Thoracic aorta (tissue), 2 donors: ENCODE data around the gene CHRNE. TPM values are rescaled to one million over a fixed set of nuclear protein-coding genes. Genes with fewer than 3 reads are reported as not detected.

Experiments
- ATAC-seq: fragments of 150-250 bp; one replicate; pipeline ENCODE4 v1.8.0; 2017; ENCODE audit warnings: low read depth; ENCODE audit not compliant: insufficient number of reproducible peaks, low FRiP score
- DNase-seq: peaks from one replicate; pipeline ENCODE4 v3.0.0-alpha.2; 2020; ENCODE audit warnings: low spot score
- H3K27ac ChIP-seq, 2 donors: fragments of 200-600 bp; sonication (generic); 1 replicate in 1 of 2; 2 replicates in 1 of 2; pipeline ENCODE4 v1.5.1; 2016; ENCODE audit warnings: mild to moderate bottlenecking in 2 of 2, moderate library complexity in 2 of 2
- H3K27me3 ChIP-seq: fragments of 200-600 bp; sonication (generic); replicated peaks from 2 replicates; pipeline ENCODE4 v1.6.0; 2016; ENCODE audit warnings: mild to moderate bottlenecking; ENCODE audit not compliant: insufficient read depth
- H3K36me3 ChIP-seq: fragments of 200-600 bp; sonication (generic); one replicate; pipeline ENCODE4 v1.5.1; 2016
- H3K4me1 ChIP-seq, 2 donors: fragments of 200-600 bp; sonication (generic); 1 replicate in 1 of 2; 2 replicates in 1 of 2; pipeline versions ENCODE4 v1.5.1 to v1.6.0; 2016; ENCODE audit warnings: low read depth in 2 of 2, mild to moderate bottlenecking in 1 of 2; ENCODE audit not compliant: control insufficient read depth in 1 of 2
- H3K4me3 ChIP-seq: fragments of 200-600 bp; sonication (generic); 2 replicates; pipeline ENCODE4 v1.5.1; 2016; ENCODE audit warnings: mild to moderate bottlenecking
- H3K9me3 ChIP-seq: fragments of 200-600 bp; sonication (generic); 2 replicates; pipeline ENCODE4 v1.5.1; 2016
- total RNA-seq, 2 donors: library from RNA; depleted of rRNA; stranded (reverse); fragments of >200 nt; gene quantifications; one replicate each; pipeline versions ENCODE4 v1.1.0 to v1.2.3, GENCODE V29; 2016
- TF ChIP-seq, protein P1 (sequence below): fragments of 200-600 bp; sonication (generic); IDR thresholded peaks from one replicate; pipeline ENCODE4 v1.5.1; 2019; ENCODE audit warnings: antibody characterized with exemption

Gene CHRNE
- total RNA-seq, 2 donors from 2014 or later: 4.1 TPM; not detected in 1

DNA sequence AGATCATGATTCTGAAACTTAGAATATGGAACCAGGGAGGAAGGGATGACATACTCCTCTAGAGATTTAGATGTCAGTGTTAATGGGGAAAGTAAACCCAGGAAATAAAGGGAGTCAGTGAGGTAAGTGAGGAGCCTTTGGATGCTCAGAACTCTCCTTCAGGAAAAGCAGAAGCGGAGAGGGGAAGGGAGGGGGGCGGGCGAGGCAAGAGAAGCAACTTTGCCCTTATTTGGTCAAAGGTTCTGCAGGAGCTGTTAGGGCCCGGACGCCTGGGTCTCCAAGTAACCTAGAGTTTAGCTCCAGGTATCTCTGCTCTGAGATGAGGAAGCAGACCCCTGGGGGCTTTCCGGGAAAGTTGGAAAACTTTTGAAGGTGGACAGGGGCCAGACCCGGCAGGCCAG is 44.1 kb upstream of the CHRNE start:
- peaks cover 22 to 59% of the 10 kb centered on the region in 2 donors for H3K4me1 ChIP-seq
- TF ChIP-seq, protein P1, sequence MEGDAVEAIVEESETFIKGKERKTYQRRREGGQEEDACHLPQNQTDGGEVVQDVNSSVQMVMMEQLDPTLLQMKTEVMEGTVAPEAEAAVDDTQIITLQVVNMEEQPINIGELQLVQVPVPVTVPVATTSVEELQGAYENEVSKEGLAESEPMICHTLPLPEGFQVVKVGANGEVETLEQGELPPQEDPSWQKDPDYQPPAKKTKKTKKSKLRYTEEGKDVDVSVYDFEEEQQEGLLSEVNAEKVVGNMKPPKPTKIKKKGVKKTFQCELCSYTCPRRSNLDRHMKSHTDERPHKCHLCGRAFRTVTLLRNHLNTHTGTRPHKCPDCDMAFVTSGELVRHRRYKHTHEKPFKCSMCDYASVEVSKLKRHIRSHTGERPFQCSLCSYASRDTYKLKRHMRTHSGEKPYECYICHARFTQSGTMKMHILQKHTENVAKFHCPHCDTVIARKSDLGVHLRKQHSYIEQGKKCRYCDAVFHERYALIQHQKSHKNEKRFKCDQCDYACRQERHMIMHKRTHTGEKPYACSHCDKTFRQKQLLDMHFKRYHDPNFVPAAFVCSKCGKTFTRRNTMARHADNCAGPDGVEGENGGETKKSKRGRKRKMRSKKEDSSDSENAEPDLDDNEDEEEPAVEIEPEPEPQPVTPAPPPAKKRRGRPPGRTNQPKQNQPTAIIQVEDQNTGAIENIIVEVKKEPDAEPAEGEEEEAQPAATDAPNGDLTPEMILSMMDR: no peak
- no peak for DNase-seq

DNA sequence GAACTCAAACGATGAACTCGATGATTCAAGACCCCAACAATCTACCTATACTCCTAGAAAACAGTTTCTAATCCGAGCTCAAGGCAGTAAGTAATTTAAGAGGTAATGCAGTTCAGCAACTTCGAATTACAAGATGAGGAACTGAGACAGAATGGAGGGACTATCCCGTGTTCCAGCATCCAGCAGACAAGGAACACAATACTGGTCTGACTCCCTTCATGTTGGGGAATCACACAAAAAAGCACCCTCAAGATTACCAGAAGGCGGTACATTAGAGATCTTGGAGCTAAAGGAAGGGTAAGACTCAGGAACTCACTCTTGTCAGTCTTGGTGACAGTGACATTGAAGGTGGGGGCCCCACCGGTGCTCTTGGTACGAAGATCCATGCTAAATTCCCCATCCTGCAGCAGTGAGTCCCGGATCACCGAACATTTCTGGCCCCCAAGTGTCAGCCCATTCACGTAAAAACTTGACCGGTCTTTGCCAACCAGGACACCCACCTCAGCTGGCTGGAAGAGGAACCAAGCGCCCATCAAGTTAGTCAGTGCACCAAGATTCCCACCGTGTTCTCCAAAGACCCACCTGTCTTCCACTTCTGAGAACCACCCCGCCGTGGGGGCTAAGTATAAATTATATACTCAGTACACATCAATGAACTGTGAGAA is 43.5 kb upstream of the CHRNE start:
- peaks cover 25 to 65% of the 10 kb centered on the region in 2 donors for H3K4me1 ChIP-seq
- TF ChIP-seq, protein P1: no peak
- ATAC-seq (no peak), DNase-seq (no peak)
- no peaks in the 10 kb centered on the region for H3K27me3 ChIP-seq
- H3K36me3 ChIP-seq: peaks cover 6% of the 10 kb centered on the region
- H3K4me3 ChIP-seq: peak overlapping the region; percentile 76
- no peaks in the 10 kb centered on the region for H3K9me3 ChIP-seq
- peak overlapping the region; percentile 93 to 97 for H3K27ac ChIP-seq

More for the DNA sequence above, 44.1 kb upstream of the CHRNE start:
- Histone ChIP-seq H3K27ac (peak overlapping the region; percentile 93 to 97), H3K27me3 (no peaks in the 10 kb centered on the region), H3K9me3 (no peaks in the 10 kb centered on the region), H3K36me3 (peaks cover 6% of the 10 kb centered on the region), H3K4me3 (peak overlapping the region; percentile 76)
- no peak for ATAC-seq

DNA sequence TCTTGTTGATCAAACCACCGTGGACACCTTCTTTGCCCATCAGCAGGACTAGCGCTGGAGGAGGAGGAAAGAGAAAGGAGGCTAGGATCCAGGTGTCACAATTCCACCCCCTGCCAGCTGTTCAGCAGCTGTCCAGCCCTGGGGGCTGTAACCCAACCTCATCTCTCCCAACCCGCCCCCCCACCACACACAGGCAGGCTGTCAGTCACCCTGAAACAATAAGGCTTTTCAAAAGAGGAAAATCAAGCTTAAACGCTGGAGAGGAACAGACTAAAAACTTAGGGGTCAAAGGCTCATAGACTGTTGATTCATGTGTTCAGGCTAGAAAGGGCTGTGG is 43.0 kb upstream of the CHRNE start:
- TF ChIP-seq, protein P1: no peak
- no peak for DNase-seq
- Histone ChIP-seq H3K27ac (peak overlapping the region; percentile 93 to 97), H3K36me3 (peaks cover 6% of the 10 kb centered on the region), H3K9me3 (no peaks in the 10 kb centered on the region), H3K27me3 (no peaks in the 10 kb centered on the region), H3K4me1 (peaks cover 30 to 65% of the 10 kb centered on the region in 2 donors), H3K4me3 (peak overlapping the region; percentile 76)
- ATAC-seq: no peak

DNA sequence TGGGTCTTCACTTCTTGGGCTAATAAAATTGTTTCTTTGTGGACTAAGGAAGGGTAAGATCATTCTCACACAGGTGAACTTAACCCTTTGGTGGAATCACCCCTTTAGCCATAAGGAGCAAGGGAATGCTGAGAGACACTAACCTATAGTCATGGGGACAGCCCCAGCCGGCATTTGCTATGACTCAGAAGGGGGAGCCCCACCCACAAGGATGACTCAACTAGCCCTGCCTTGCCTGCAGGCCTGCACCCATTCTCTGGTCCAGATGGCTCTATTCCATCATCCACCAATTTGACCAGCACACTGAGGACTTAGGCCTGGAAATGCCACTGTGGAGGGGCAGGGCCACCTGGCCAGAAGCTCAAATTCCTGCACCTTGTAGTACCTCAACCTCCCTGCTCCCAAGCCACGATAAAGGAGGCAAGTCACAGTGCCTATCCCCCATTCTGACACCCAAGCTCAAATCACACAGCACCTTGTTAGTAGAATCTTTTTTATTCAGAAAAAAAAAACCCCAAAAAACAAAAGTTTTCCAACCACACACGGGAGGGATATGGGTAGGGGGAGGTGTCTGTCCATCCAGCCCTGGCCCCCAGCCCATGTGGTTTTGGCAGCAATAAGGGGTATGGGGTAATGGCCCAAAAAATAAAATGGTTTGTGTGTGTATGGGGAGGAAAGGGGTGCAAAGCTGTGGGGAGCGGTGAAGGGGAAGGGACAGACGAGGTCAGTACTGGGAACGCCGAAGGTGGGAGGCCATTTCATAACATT is 42.5 kb upstream of the CHRNE start:
- H3K27me3 ChIP-seq: no peaks in the 10 kb centered on the region
- peaks cover 30 to 62% of the 10 kb centered on the region in 2 donors for H3K4me1 ChIP-seq
- H3K27ac ChIP-seq: peak overlapping the region; percentile 73 to 97
- H3K9me3 ChIP-seq: no peaks in the 10 kb centered on the region
- H3K4me3 ChIP-seq: peak overlapping the region; percentile 76
- no peak for DNase-seq
- TF ChIP-seq, protein P1: no peak
- peak; percentile 50 for ATAC-seq
- H3K36me3 ChIP-seq: peaks cover 6% of the 10 kb centered on the region

DNA sequence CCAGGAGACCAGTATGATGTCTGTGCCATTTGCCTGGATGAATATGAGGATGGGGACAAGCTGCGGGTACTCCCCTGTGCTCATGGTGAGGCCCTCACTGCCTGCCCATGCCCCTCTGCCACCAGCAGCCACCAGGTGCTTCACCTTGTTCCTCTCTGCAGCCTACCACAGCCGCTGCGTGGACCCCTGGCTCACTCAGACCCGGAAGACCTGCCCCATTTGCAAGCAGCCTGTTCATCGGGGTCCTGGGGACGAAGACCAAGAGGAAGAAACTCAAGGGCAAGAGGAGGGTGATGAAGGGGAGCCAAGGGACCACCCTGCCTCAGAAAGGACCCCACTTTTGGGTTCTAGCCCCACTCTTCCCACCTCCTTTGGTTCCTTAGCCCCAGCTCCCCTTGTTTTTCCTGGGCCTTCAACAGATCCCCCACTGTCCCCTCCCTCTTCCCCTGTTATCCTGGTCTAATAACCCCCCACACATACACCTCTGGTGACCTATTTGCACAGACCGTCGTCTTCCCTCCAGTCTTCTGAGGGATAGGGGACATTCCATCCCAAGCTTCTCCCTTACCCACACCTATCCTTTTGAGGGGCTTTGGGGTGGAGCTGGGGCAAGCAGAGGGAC is 41.8 kb upstream of the CHRNE start:
- Histone ChIP-seq H3K27ac (peak overlapping the region; percentile 73 to 97), H3K9me3 (no peaks in the 10 kb centered on the region), H3K36me3 (peaks cover 6% of the 10 kb centered on the region), H3K4me3 (peak overlapping the region; percentile 76), H3K27me3 (no peaks in the 10 kb centered on the region), H3K4me1 (peaks cover 30 to 60% of the 10 kb centered on the region in 2 donors)
- TF ChIP-seq, protein P1: no peak
- DNase-seq (no peak), ATAC-seq (no peak)
